Activated naive CD4-positive, alpha-beta T cell treated with anti-CD3 and anti-CD28 coated beads for 36 hours (primary cell): Measurements from ENCODE around the gene OR6B1. TPM values are rescaled to one million over a fixed set of nuclear protein-coding genes. Genes with fewer than 3 reads are reported as not detected.
A peak's percentile ranks its signal among the peaks of the same experiment; 100 is the strongest.

Experiments
- CTCF ChIA-PET: fragments of 350-600 bp; sonication (Branson Sonifier 250); formaldehyde crosslinking; loops from one replicate; lab custom pipeline; 2021; ENCODE audit warnings: antibody characterized with exemption; lab: Charles Lee
- DNase-seq: peaks from one replicate; pipeline ENCODE4 v3.0.0-alpha.2; 2020
- H3K27ac Mint-ChIP-seq: one replicate; pipeline ENCODE4 v1.8.0; 2021; ENCODE audit warnings: mild to moderate bottlenecking, mixed read lengths
- H3K27me3 Mint-ChIP-seq: one replicate; pipeline ENCODE4 v1.8.0; 2021; ENCODE audit warnings: low read depth, mixed read lengths
- H3K36me3 Mint-ChIP-seq: one replicate; pipeline ENCODE4 v1.8.0; 2021; ENCODE audit warnings: low read depth, mixed read lengths
- H3K4me1 Mint-ChIP-seq: one replicate; pipeline ENCODE4 v1.8.0; 2021; ENCODE audit warnings: low read depth, mixed read lengths
- H3K4me3 Mint-ChIP-seq: one replicate; pipeline ENCODE4 v1.8.0; 2021; ENCODE audit warnings: mild to moderate bottlenecking, moderate library complexity, mixed read lengths
- H3K9me3 Mint-ChIP-seq: one replicate; pipeline ENCODE4 v1.8.0; 2021; ENCODE audit warnings: mixed read lengths
- intact Hi-C: fragments of 100-400 bp; cut with micrococcal nuclease; formaldehyde crosslinking; loops from one replicate; pipeline ENCODE4 v1.15.1; 2023
- total RNA-seq, 2 experiments: library from RNA; stranded (reverse); gene quantifications; one replicate each; pipeline ENCODE4 v1.2.3, GENCODE V29; 2021

Gene OR6B1
- total RNA-seq: not detected

DNA sequence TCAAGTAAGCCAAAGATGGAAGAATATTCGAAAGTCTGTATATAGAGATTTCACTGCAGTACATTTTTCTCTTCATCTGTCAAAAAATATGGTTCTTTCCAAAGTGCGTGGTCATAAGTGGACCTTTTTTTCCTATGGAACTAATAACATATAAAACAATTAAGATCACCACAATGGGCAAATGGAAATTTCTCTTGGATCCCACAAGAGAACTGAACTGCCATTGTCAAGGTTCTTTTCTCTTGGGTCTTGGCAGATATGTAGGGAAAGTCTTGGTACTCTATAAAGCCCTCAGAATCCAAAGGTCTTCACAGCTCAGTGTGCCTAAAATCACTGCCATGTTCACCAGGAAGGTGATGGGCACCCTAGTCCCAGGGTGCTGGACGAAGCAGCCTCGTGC, at the start of gene OR6B1:
OR6B1 (plus strand) TSS at position 301 of the 400 bp plus-strand sequence. CDS start 3,677 bp downstream, outside the sequence.
- no peak within 1 kb of the TSS for H3K27ac Mint-ChIP-seq
- no peaks in the 10 kb centered on the region for H3K36me3 Mint-ChIP-seq
- no peak within 1 kb of the TSS for H3K4me3 Mint-ChIP-seq
- H3K4me1 Mint-ChIP-seq: no peaks in the 10 kb centered on the region
- DNase-seq: no peak
- intact Hi-C loops: no loop called here
- H3K9me3 Mint-ChIP-seq: no peaks in the 10 kb centered on the region
- H3K27me3 Mint-ChIP-seq: peaks cover 12% of the 10 kb centered on the region
- CTCF ChIA-PET: no interaction called here

DNA sequence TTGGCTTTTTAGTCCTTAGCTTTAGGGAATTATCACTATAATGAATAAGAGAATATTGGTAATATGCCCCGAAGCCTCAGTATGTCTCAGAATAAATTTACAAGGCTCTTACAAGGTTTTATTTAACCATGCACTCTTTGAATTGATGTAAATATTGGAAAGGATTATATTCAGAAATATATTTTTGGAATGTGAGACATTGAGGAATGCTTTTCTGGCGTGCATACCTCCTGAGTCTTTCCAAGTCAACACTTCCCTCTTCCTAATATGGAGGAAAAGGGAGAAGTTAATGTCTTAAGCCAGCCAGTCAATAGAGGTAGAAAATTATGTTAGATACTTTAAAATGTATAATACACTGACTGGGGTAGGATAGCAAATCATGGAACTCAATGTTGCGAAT, 46.7 kb upstream of the OR6B1 start:
- H3K27ac Mint-ChIP-seq: no peak overlapping the region
- intact Hi-C loops: no loop called here
- CTCF ChIA-PET: no interaction called here
- peaks cover 16% of the 10 kb centered on the region for H3K27me3 Mint-ChIP-seq
- H3K4me3 Mint-ChIP-seq: no peak overlapping the region
- no peaks in the 10 kb centered on the region for H3K4me1 Mint-ChIP-seq
- DNase-seq: no peak
- H3K9me3 Mint-ChIP-seq: no peaks in the 10 kb centered on the region
- H3K36me3 Mint-ChIP-seq: no peaks in the 10 kb centered on the region

DNA sequence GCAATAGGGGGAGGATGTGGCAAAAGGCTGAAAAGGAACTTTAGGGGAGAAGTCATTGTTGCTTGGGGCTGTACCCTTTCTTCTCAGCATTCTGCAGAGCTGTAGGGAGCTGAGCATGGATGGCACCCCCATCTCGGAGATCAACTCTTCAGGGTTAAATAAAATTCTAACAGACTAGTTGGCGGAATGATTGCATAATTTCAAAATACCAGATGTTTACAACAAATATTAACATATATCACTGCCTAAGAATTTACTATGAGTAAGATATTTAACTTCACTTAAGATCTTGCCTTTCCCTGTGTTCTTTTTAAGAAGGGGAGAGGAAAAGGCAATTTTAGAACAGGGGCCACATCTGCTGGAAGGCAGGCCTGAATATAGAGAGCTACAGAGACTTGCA, 46.0 kb upstream of the OR6B1 start:
- Mint-ChIP-seq H3K27ac (no peak overlapping the region), H3K36me3 (no peaks in the 10 kb centered on the region), H3K4me1 (no peaks in the 10 kb centered on the region), H3K4me3 (no peak overlapping the region), H3K27me3 (peaks cover 14% of the 10 kb centered on the region), H3K9me3 (no peaks in the 10 kb centered on the region)
- intact Hi-C loops: no loop called here
- CTCF ChIA-PET: no interaction called here
- DNase-seq: no peak

DNA sequence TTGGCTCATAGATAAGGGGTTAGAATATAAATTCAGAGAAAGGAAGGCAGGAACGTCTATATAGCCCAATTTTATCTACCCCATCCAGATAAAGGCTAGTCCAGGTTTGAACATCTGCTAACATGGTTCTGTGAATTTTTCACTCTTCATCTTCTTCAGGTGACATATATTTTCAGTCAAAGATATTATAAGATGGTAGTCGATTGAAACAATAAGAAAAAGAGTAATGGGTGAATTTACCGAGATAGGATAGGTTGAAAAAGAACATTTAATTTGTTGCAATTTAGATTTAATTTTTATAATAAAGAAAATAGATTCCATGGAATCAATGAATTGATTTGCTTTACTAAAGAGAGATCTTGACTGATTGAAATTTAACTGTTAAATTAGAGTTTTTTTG, 45.6 kb upstream of the OR6B1 start, which contains the start of gene OR2F1:
OR2F1 (plus strand) TSS at position 301 of the 400 bp plus-strand sequence. CDS start 5,127 bp downstream, outside the sequence.
- DNase-seq: no peak
- H3K4me3 Mint-ChIP-seq: no peak within 1 kb of the TSS
- no peaks in the 10 kb centered on the region for H3K36me3 Mint-ChIP-seq
- H3K27me3 Mint-ChIP-seq: peaks cover 11% of the 10 kb centered on the region
- no peaks in the 10 kb centered on the region for H3K9me3 Mint-ChIP-seq
- H3K27ac Mint-ChIP-seq: no peak within 1 kb of the TSS
- CTCF ChIA-PET: no interaction called here
- intact Hi-C loops: no loop called here
- no peaks in the 10 kb centered on the region for H3K4me1 Mint-ChIP-seq

DNA sequence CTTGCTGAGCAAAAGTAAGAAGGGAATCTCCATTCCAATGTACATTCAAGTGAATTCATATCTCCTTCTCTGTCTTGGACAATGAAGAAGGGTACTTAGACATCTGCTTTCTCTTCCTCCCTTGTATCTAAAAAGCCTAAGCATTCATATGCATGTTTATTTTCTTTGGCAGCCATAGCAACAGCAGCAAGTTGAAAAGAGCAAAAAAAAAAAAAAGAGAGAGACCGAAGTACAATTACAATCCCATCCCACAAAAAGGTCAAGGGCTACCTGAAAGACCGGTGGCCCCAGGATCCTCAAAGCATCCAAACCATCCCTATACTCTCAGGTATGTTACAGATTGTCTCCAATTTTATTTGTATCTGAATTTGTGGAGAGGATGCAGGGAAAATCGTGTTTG, 41.3 kb upstream of the OR6B1 start:
- Mint-ChIP-seq H3K27ac (no peak overlapping the region), H3K27me3 (peaks cover 11% of the 10 kb centered on the region), H3K9me3 (no peaks in the 10 kb centered on the region), H3K36me3 (no peaks in the 10 kb centered on the region), H3K4me3 (no peak overlapping the region), H3K4me1 (no peaks in the 10 kb centered on the region)
- CTCF ChIA-PET: no interaction called here
- DNase-seq: no peak
- intact Hi-C loops: no loop called here

DNA sequence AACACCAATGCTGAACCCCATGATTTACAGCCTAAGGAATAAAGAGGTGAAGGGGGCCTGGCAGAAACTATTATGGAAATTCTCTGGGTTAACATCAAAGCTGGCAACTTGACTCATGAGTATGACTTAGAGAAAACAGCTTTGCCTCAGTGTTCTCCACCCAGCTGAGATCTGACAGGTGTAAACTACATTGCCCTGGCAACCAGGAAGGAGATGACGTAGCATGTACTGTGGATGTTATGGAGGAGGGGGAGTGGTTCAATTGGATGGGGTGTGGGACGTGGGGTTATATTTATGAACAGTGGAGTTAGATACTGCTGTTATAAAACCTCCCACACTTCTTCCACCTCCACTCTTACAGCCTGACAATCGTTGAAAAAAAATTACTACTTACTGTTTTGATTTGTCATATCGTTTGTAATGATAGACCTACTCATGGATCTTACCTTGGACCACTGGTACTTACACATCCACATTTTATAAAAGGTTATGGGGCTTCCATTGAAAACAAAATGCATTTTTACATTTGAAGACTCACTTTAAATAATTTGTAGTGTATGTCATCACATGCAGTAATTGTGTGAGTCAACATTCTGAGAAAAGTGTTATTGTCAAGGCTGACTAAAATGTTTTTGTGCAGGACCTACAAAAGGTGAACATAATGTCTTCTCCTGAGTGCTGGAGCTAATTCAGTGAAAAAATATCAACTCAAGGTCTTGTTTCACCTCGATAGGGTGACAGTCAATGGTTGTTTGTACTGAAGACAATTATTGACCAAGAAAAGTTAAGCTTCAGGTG, 39.1 kb upstream of the OR6B1 start:
- CTCF ChIA-PET: no interaction called here
- Mint-ChIP-seq H3K4me1 (no peaks in the 10 kb centered on the region), H3K9me3 (no peaks in the 10 kb centered on the region), H3K27me3 (peaks cover 2% of the 10 kb centered on the region), H3K27ac (no peak overlapping the region), H3K4me3 (no peak overlapping the region), H3K36me3 (no peaks in the 10 kb centered on the region)
- intact Hi-C loops: no loop called here
- no peak for DNase-seq

DNA sequence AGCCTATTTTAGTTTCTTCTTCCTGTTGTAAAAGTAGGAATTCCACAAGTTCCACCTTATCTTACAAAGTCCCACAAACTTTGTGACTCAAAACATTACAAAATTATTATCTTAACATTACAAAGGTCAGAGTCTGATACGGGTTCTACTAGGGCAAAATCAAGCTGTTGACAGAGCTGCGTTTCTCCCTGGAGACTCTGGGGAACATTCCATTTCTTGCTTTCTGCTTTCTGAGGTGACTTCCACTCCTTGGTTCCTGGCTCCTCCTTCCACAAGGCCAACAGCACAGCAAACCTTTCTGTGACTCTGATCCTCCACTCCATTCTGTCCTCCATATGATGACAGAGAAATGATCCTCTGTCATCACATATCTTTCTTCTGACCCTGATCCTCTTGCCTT, 34.8 kb upstream of the OR6B1 start:
- no peak overlapping the region for H3K27ac Mint-ChIP-seq
- DNase-seq: no peak
- no peak overlapping the region for H3K4me3 Mint-ChIP-seq
- CTCF ChIA-PET: no interaction called here
- peaks cover 1% of the 10 kb centered on the region for H3K9me3 Mint-ChIP-seq
- H3K27me3 Mint-ChIP-seq: no peaks in the 10 kb centered on the region
- no peaks in the 10 kb centered on the region for H3K4me1 Mint-ChIP-seq
- no peaks in the 10 kb centered on the region for H3K36me3 Mint-ChIP-seq
- intact Hi-C loops: no loop called here

DNA sequence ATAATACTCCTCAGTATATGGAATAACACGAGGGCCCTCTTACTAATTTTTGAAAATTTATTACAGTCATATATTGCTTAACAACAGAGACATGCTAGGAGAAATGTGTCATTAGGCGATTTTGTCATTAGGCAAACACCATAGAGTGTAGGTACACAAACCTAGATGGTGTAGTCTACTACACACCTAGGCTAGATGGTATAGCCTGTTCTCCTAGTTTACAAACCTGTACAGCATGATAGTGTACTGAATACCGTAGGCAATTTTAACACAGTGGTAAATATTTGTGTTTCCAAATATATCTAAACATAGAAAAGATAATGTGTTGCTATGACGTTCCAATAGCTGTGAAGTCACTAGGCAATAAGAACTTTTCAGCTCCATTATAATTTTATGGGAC, 32.7 kb upstream of the OR6B1 start:
- H3K9me3 Mint-ChIP-seq: peaks cover 1% of the 10 kb centered on the region
- no peak for DNase-seq
- CTCF ChIA-PET: interaction anchor here (1.0 kb wide), 1 partner anchor 161 kb away, joined by 3 read pairs; no protein-coding TSS in a partner anchor
- intact Hi-C loops: no loop called here
- no peaks in the 10 kb centered on the region for H3K27me3 Mint-ChIP-seq
- no peak overlapping the region for H3K4me3 Mint-ChIP-seq
- no peak overlapping the region for H3K27ac Mint-ChIP-seq
- no peaks in the 10 kb centered on the region for H3K4me1 Mint-ChIP-seq
- H3K36me3 Mint-ChIP-seq: no peaks in the 10 kb centered on the region

DNA sequence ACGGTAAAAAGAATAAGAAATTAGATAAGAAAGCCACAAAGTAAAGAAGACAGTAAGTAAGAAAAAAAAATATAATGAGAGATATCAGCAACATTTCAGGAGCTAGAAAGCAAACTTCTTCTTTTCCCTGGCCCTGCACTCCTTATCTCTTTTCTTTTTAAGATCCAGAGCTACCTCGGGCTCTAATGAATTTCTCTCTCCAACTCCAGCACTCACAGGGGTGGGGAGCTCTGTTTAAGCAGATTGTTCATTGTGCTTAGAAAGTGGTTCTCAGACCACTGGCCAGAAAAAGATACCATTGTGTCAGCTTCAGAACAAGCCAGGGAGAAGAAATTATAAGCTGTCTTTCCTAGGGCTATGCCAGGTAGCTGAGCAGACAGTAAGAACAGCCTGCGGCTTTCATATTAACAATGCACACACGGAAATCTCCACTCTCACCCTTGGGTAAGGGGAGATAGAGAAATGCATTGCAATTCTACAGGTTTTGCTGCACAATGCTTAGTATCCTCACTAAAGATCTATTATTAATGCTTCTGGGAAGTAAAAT, 26.2 kb upstream of the OR6B1 start:
- H3K27me3 Mint-ChIP-seq: no peaks in the 10 kb centered on the region
- no peaks in the 10 kb centered on the region for H3K9me3 Mint-ChIP-seq
- no peak overlapping the region for H3K4me3 Mint-ChIP-seq
- CTCF ChIA-PET: no interaction called here
- no peak overlapping the region for H3K27ac Mint-ChIP-seq
- H3K36me3 Mint-ChIP-seq: no peaks in the 10 kb centered on the region
- no peaks in the 10 kb centered on the region for H3K4me1 Mint-ChIP-seq
- no peak for DNase-seq
- intact Hi-C loops: no loop called here

DNA sequence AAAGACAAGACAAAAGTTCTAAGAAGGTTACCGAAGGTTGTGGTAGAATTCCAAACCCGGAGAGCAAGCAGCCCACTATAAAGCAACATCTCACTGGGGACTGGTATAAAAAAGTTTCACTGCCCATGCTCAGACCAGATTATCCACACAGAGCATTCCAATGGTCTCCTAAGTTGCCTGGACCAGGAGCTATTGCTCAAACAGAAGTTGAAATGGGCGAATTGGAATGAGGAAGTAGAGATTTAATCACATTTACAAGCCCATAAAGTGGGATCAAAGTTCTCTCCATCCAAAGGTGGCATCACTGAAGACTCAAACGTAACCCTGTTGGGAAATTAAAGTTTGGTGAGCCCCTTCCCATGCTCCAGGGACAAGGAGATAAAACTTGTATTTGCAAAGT, 25.7 kb upstream of the OR6B1 start:
- Mint-ChIP-seq H3K27me3 (no peaks in the 10 kb centered on the region), H3K4me1 (no peaks in the 10 kb centered on the region), H3K4me3 (no peak overlapping the region), H3K27ac (no peak overlapping the region), H3K9me3 (no peaks in the 10 kb centered on the region), H3K36me3 (no peaks in the 10 kb centered on the region)
- no peak for DNase-seq
- intact Hi-C loops: no loop called here
- CTCF ChIA-PET: no interaction called here

DNA sequence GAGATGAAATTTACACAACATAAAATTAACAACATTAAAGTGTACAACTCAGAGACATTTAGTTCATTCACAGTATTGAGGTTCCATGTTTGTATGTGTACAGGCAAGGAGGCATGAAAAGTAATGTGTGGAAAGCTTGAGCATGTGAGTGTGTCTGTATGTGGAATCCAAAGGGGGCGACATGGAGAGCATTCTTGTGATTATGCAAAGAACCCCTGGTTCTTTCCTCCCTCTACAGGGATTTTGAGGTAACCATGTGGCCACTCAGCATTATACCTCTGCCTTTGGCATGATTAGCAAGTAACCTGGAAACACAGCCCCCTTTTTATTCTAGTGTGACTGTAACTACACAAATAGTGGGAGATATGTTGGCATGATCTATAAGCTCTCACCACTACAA, 24.5 kb upstream of the OR6B1 start:
- CTCF ChIA-PET: no interaction called here

DNA sequence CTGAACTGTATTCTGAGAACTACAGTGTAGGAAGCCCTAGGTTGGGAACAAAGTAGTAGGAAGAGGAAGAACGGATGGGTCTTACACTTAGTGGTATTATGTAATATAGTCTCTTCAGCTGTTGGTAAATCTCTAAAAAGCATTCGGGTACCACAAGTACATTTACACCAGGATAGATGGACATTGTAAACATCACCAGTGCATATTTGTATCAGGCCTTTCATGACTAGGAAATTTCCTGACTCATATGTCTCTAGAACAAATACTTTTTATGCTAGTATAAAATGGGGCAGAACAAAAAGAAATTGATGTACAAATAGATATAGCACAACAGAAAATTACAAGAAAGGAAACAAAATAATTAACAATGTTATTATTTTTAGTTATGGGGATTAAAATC, 21.5 kb upstream of the OR6B1 start:
- Mint-ChIP-seq H3K36me3 (no peaks in the 10 kb centered on the region), H3K9me3 (no peaks in the 10 kb centered on the region), H3K27me3 (peaks cover 5% of the 10 kb centered on the region), H3K4me1 (no peaks in the 10 kb centered on the region), H3K4me3 (no peak overlapping the region), H3K27ac (no peak overlapping the region)
- DNase-seq: no peak
- intact Hi-C loops: no loop called here
- CTCF ChIA-PET: no interaction called here

More for the DNA sequence above, 24.5 kb upstream of the OR6B1 start:
- H3K27me3 Mint-ChIP-seq: no peaks in the 10 kb centered on the region
- peak; percentile 18 for DNase-seq
- no peaks in the 10 kb centered on the region for H3K4me1 Mint-ChIP-seq
- H3K36me3 Mint-ChIP-seq: no peaks in the 10 kb centered on the region
- H3K27ac Mint-ChIP-seq: no peak overlapping the region
- no peak overlapping the region for H3K4me3 Mint-ChIP-seq
- H3K9me3 Mint-ChIP-seq: no peaks in the 10 kb centered on the region
- intact Hi-C loops: loop anchor here (1.0 kb wide), 1 partner anchor 74 kb away; no protein-coding TSS in a partner anchor

DNA sequence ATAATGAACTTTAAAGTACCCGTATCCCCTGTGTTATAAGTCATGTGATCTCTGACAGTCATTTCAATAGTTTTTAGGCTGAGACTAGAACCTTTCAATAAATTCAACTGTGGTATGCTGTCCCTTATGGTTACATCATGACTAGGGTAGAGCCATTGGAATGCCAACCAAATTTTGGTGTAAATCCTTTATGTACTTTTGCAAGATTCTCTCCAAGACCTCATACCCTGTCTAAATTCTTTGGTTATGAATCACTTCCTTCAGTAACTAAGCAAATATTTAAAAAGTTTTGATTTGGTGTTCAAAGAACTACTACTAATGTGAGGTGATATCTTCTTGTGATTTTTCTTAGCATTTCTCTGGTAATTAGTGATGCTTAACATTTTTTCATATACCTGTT, 20.8 kb upstream of the OR6B1 start:
- Mint-ChIP-seq H3K9me3 (no peaks in the 10 kb centered on the region), H3K27ac (no peak overlapping the region), H3K4me1 (no peaks in the 10 kb centered on the region), H3K27me3 (peaks cover 5% of the 10 kb centered on the region), H3K36me3 (no peaks in the 10 kb centered on the region), H3K4me3 (no peak overlapping the region)
- CTCF ChIA-PET: no interaction called here
- intact Hi-C loops: no loop called here
- no peak for DNase-seq
